NCI-H774 (cell line): ENCODE results near the gene PI4KA.
"Not testable (repeated sequence)": the region's sequence is repeated elsewhere in the genome, so short reads cannot be mapped to it uniquely, and the experiment has no call there.

Source experiments
- DNase-seq: peaks from one replicate; lab custom pipeline; 2025; lab: John Stamatoyannopoulos, UW

Gene PI4KA

GRCh38 chr22:20690586-20691317 is 167.9 kb downstream of the PI4KA start:
- DNase-seq: not testable (repeated sequence)

GRCh38 chr22:20687356-20688172 is 171.0 kb downstream of the PI4KA start:
- not testable (repeated sequence) for DNase-seq

DNA sequence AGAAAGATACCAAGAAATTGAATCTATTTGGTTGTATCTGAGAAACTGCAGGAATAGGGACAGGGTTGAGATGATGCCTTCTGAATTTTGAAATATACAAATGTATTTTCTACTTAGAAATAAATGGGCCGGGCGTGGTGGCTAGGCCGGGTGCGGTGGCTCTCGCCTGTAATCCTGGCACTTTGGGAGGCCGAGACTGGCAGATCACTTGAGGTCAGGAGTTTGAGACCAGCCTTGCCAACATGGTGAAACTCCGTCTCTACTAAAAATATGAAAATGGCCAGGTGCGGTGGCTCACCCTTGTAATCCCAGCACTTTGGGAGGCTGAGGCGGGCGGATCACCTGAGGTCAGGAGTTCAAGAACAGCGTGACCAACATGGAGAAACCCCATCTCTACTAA is 172.8 kb downstream of the PI4KA start:
- DNase-seq: not testable (repeated sequence)

DNA sequence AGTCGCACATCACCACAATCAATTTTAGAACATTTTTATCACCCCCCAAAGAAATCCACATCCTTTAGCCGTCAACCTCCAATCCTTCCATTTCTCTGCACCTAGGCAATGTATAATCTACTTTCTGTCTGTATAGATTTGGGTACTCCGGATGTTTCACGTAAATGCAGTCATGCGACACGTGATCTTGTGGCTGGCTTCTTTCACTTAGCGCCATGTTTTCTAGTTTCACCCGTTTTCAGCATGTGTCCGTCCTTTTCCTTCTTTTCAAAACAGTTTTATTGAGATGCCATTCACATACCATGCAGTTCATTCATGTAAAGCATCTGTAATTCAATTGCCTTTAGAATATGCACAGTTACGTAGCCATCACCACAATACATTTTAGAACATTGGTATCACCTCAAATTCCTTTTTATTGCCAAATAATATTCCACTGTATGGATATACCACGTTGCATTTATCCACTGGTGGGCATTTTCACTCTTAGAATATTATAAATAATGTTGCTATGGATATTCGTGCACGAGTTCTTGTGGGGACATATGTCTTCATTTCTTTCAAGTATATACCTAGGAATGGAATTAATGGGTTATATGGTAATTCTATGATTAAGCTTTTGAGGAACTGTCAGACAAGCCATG is 179.7 kb downstream of the PI4KA start:
- DNase-seq: not testable (repeated sequence)

DNA sequence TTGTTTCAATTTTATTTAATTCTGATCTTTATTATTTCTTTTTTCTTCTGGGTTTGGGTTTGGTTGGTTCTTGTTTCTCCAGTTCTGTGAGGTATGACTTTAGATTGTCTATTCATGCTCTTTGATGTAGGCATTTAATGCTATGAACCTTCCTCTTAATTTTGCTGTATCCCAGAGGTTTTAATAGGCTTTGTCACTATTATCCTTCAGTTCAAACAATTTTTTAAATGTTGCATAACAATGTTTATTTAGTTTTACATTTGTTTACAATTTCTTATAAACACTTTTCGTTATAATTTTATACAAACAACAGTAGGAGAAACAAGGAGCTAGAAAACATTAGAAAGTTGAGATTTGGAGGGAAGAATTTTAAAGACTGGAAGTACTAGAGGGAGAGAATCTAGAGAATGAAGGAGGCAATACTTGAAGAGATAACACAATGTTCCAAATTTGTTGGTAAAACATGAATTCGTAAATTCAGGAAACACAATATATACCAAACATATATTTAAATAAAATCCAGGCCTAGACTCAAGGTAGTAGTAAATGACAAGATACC is 180.8 kb downstream of the PI4KA start:
- DNase-seq: no peak

GRCh38 chr22:20675613-20676012 is 183.0 kb downstream of the PI4KA start:
- not testable (repeated sequence) for DNase-seq

- no peak for DNase-seq
These were observed 183.6 kb downstream of the PI4KA start for GRCh38 chr22:20674998-20675397.

DNA sequence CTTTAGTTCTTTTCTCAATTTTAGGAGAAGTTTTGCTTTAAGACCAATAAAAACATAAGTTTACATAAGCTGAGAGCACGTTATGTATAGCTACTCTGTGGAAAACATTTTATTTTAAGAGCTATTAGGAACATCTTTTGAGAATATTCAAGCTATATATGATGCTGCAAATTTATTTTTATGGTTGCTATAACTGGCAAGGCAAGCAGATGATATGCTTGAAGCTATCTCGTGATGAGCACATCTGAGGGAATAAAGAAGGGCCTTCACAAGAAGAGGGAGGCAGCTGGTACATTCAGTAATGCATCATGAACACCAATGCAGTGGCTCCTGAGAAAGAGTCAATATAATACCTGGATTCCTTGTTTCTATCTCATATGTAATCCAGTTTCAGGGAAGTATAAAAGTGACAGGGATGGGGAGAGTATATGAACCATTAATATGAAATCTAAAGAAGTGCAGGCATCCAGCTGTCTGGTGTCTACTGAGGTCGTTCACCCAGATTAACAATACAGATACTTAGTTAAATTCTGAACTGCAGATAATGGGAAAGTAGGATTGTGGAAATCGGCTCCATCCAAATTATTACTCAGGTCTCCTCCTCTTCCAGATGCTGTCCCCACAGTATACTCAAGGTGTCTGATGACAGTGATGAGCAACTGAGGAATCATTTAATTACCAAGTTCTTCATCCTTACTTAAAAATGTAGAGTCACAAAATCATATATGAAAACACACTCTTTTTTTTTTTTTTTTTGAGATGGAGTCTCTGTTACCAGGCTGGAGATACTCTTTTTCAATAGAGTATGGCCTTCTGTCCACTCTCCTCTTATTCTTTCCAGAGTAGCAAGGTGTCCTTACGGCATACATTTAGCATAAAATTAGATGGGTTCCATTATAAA is 185.1 kb downstream of the PI4KA start:
- no peak for DNase-seq

- DNase-seq: no peak
These were observed 185.9 kb downstream of the PI4KA start for GRCh38 chr22:20672732-20673131.

DNA sequence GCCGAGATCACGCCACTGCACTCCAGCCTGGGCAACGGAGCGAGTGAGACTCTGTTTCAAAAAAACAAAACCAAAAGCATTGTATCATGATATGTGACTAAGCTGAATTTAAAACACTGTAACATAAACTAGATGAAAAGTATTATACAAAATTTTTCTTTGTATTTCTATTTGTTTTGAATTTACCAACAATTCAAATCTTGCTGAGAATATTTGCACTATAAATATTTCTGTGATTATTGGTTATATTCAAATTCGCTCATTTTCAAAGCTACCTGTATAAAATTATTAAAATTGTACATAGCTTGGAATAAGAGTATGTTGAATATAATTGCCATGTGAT is 186.6 kb downstream of the PI4KA start:
- DNase-seq: no peak

DNA sequence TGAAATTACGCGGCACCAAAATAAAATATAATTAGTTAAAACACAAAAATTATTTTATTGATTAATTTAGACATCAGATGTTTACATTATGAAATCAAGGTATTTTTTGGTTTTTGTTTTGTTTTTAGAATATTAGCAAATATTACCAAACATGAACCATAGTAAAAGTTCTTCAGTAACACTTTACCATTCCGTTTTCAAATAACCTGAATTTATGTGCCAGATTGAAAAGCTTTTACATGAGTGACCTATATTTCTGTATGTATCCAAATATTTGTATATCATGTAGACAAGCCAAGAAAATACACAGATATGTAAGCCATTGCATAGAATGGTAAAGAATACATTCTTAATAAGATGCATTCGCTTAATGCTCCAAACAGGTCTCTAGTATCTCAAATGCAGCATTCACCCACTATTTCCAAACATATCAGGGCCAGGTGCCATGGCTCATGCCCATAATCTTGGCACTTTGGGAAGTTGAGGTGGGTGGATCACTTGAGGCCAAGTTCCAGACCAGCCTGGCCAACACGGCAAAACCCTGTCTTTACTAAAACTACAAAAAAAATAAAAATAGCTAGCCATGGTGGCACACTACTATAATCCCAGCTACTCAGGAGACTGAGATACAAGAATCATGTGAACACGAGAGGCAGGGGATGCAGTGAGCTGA is 187.1 kb downstream of the PI4KA start:
- no peak for DNase-seq

- DNase-seq: not testable (repeated sequence)
These were observed 188.0 kb downstream of the PI4KA start for GRCh38 chr22:20670457-20671261.

DNA sequence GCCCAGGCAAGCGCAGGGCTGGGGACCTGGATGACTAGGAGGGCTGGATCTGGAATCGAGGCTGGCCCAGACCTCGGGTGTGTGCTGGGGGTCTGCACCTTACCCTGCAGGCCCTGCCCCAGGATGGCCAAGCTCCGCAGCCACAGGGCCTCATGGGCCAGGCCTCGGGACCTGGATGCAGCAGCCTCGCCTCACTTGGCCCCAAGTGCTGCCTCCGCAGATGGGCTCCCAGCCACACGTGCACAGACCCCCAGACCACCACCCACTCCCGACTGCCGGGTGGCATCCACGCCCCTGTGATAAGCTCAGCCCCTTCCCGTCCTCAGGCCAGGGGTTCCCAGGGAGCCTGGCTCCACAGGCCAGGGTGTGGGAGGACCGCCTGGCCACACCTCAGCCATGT is 188.7 kb downstream of the PI4KA start:
- DNase-seq: not testable (repeated sequence)

DNA sequence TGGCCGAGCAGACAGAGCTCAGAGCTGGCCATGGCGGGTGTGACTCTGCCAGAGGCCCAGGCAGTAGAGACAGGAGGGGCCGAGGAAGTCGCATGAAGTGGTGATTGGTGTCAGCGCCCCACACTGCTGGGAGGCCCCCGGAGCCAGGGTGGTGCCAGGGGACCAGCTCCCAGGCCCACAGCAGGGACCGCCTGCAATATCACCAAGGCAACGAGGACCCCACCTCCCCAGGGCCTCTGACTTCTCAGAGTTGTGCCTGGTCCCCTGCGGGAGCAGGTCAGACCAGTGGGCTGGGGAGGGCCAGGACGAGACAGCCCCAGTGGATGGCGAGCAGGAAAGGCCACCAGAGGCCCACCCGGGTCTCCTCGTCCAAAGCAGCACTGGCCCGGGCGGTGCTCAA is 189.1 kb downstream of the PI4KA start:
- not testable (repeated sequence) for DNase-seq

DNA sequence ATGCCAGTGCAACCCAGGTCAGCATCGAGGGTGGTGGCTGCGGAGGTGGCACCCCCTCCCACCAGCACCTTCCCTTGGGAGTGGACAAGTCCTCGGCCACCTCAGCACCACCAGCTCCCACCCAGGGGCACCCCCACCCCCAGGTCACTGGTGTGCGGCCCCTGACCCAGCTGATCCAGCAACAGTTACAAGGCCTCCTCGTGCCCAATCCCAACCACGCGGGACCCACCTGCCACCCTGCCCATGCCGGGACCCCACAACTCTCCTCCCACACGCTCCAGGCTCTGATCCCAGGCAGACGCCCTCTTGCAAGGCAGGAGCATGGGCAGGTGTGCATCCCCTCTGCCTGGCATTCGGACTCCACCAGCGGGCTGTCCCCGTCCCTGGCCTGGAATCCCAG is 189.8 kb downstream of the PI4KA start:
- DNase-seq: not testable (repeated sequence)

GRCh38 chr22:20668226-20668625 is 190.4 kb downstream of the PI4KA start:
- DNase-seq: not testable (repeated sequence)

- DNase-seq: not testable (repeated sequence)
These were observed 191.1 kb downstream of the PI4KA start for GRCh38 chr22:20667548-20667947.

DNA sequence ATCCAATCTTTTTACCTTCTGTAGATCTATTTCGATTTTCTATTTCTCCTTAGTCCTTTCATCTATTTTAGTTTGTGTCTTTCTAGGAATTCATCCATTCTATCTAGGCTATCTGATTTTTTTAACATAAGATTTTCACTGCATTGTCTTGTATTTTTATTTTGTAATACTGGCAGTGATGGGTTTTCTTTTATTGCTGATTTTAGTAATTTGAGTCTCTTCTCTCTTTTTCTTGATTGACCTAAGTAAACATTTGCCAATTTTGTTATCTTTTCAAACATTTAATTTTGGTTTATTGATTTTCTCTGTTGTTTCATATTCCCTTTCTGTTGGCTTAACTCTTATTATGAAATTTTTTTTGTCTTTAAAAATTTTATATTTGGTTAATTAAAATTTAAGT is 192.1 kb downstream of the PI4KA start:
- no peak for DNase-seq

GRCh38 chr22:20664594-20664959 is 194.0 kb downstream of the PI4KA start:
- no peak for DNase-seq

- no peak for DNase-seq
These were observed 194.5 kb downstream of the PI4KA start for GRCh38 chr22:20663941-20664593.
